WTC11 (cell line): Measurements from ENCODE around the gene TTC17. TPM values are rescaled to one million over a fixed set of nuclear protein-coding genes. Genes with fewer than 3 reads are reported as not detected.

Experiments
- ATAC-seq: fragments of 200-7000 bp; cut with Tn5 transposase; 2 replicates; pipeline ENCODE4 v1.10.0; 2021; ENCODE audit warnings: mild to moderate bottlenecking, moderate library complexity
- CTCF ChIA-PET: fragments of 300-600 bp; sonication (Branson Sonifier 250); formaldehyde crosslinking; loops from one replicate; lab custom pipeline; 2021; ENCODE audit warnings: antibody characterized with exemption; lab: Charles Lee
- POLR2A ChIA-PET: fragments of 350-600 bp; sonication (Branson Sonifier 250); formaldehyde crosslinking; loops from one replicate; lab custom pipeline; 2021; ENCODE audit warnings: antibody characterized with exemption; lab: Charles Lee
- DNase-seq: peaks from one replicate; pipeline ENCODE4 v3.0.0; 2021; ENCODE audit warnings: low spot score
- H3K27ac Mint-ChIP-seq: 2 replicates; pipeline ENCODE4 v1.8.0; 2021; ENCODE audit warnings: mixed read lengths
- H3K27me3 Mint-ChIP-seq: 2 replicates; pipeline ENCODE4 v1.8.0; 2021; ENCODE audit warnings: low read depth, mild to moderate bottlenecking, moderate library complexity, mixed read lengths
- H3K36me3 Mint-ChIP-seq: 2 replicates; pipeline ENCODE4 v1.8.0; 2021; ENCODE audit warnings: mixed read lengths
- H3K4me1 Mint-ChIP-seq: 2 replicates; pipeline ENCODE4 v1.8.0; 2022; ENCODE audit warnings: mixed read lengths
- H3K4me3 Mint-ChIP-seq: 2 replicates; pipeline ENCODE4 v1.8.0; 2021; ENCODE audit warnings: mild to moderate bottlenecking, moderate library complexity, mixed read lengths
- H3K9me3 Mint-ChIP-seq: 2 replicates; pipeline ENCODE4 v1.8.0; 2021; ENCODE audit warnings: mixed read lengths
- ATF1 ChIP-seq: sonication (generic); formaldehyde crosslinking; IDR thresholded peaks from 2 replicates; pipeline ENCODE4 v1.8.1; 2023; ENCODE audit warnings: mild to moderate bottlenecking, moderate library complexity, missing genetic modification reagents
- CDX4 ChIP-seq: fragments of 250-450 bp; sonication (Bioruptor Pico); IDR thresholded peaks from 2 replicates; pipeline ENCODE4 v1.9.0; 2021; ENCODE audit warnings: moderate library complexity, mild to moderate bottlenecking, inconsistent platforms, borderline replicate concordance
- GABPB1 ChIP-seq: sonication (generic); formaldehyde crosslinking; IDR thresholded peaks from 2 replicates; pipeline ENCODE4 v1.8.1; 2023; ENCODE audit warnings: mild to moderate bottlenecking, missing genetic modification reagents
- IRF2 ChIP-seq: sonication (generic); formaldehyde crosslinking; IDR thresholded peaks from 2 replicates; pipeline ENCODE4 v1.8.0; 2022; ENCODE audit warnings: low read depth, missing genetic modification reagents, borderline replicate concordance
- JAZF1 ChIP-seq: fragments of 250-450 bp; sonication (Bioruptor Pico); IDR thresholded peaks from 2 replicates; pipeline ENCODE4 v1.9.0; 2021; ENCODE audit warnings: moderate library complexity, mild to moderate bottlenecking, inconsistent platforms
- KAT7 ChIP-seq: sonication (generic); formaldehyde crosslinking; IDR thresholded peaks from 2 replicates; pipeline ENCODE4 v1.8.1; 2023; ENCODE audit warnings: missing genetic modification reagents, mild to moderate bottlenecking, borderline replicate concordance
- MLX ChIP-seq: sonication (generic); formaldehyde crosslinking; IDR thresholded peaks from 2 replicates; pipeline ENCODE4 v1.8.1; 2023; ENCODE audit warnings: mild to moderate bottlenecking, missing genetic modification reagents, moderate library complexity
- MXD4 ChIP-seq: fragments of 250-450 bp; sonication (Bioruptor Pico); IDR thresholded peaks from 2 replicates; pipeline ENCODE4 v1.8.0; 2021; ENCODE audit warnings: mild to moderate bottlenecking, moderate library complexity, borderline replicate concordance
- NFATC4 ChIP-seq: fragments of 250-450 bp; sonication (Bioruptor Pico); IDR thresholded peaks from 2 replicates; pipeline ENCODE4 v1.9.0; 2021; ENCODE audit warnings: mild to moderate bottlenecking
- NFE2L1 ChIP-seq: sonication (generic); formaldehyde crosslinking; IDR thresholded peaks from 2 replicates; pipeline ENCODE4 v1.8.1; 2023; ENCODE audit warnings: missing genetic modification reagents
- NR2C2 ChIP-seq: sonication (generic); formaldehyde crosslinking; IDR thresholded peaks from 2 replicates; pipeline ENCODE4 v1.8.0; 2022; ENCODE audit warnings: mild to moderate bottlenecking, missing genetic modification reagents
- PRRX2 ChIP-seq: fragments of 250-450 bp; sonication (Bioruptor Pico); IDR thresholded peaks from 2 replicates; pipeline ENCODE4 v1.8.0; 2021; ENCODE audit warnings: mild to moderate bottlenecking
- SP1 ChIP-seq: sonication (generic); formaldehyde crosslinking; conservative IDR thresholded peaks from 2 replicates; pipeline ENCODE4 v1.8.1; 2022; ENCODE audit warnings: missing genetic modification reagents
- TCF7 ChIP-seq: sonication (generic); formaldehyde crosslinking; IDR thresholded peaks from 2 replicates; pipeline ENCODE4 v1.8.0; 2022; ENCODE audit warnings: mild to moderate bottlenecking, low read depth, missing genetic modification reagents, moderate library complexity
- ZNF138 ChIP-seq: sonication (generic); formaldehyde crosslinking; conservative IDR thresholded peaks from 2 replicates; pipeline ENCODE4 v1.8.1; 2022; ENCODE audit warnings: mild to moderate bottlenecking, moderate library complexity, missing genetic modification reagents
- ZNF281 ChIP-seq: sonication (generic); formaldehyde crosslinking; IDR thresholded peaks from 2 replicates; pipeline ENCODE4 v1.8.0; 2023; ENCODE audit warnings: mild to moderate bottlenecking, missing genetic modification reagents
- ZNF396 ChIP-seq: fragments of 250-450 bp; sonication (Bioruptor Pico); IDR thresholded peaks from 2 replicates; pipeline ENCODE4 v1.8.0; 2021; ENCODE audit warnings: mild to moderate bottlenecking, moderate library complexity, borderline replicate concordance
- ZNF425 ChIP-seq: fragments of 250-450 bp; sonication (Bioruptor Pico); conservative IDR thresholded peaks from 2 replicates; pipeline ENCODE4 v1.9.0; 2021; ENCODE audit warnings: mild to moderate bottlenecking
- ZNF671 ChIP-seq: fragments of 250-450 bp; sonication (Bioruptor Pico); IDR thresholded peaks from 2 replicates; pipeline ENCODE4 v1.8.0; 2021; ENCODE audit warnings: mild to moderate bottlenecking
- total RNA-seq: library from RNA; stranded (reverse); gene quantifications from 3 replicates; pipeline ENCODE4 v1.2.3, GENCODE V29; 2021
- TF ChIP-seq, protein P1 (sequence below): sonication (generic); formaldehyde crosslinking; IDR thresholded peaks from 2 replicates; pipeline ENCODE4 v1.8.0; 2023; ENCODE audit warnings: missing genetic modification reagents
- TF ChIP-seq, protein P2 (sequence below): fragments of 250-450 bp; sonication (Bioruptor Pico); IDR thresholded peaks from 2 replicates; pipeline ENCODE4 v2.1.2; 2022; ENCODE audit warnings: mild to moderate bottlenecking, moderate library complexity

TTC17 gene
- total RNA-seq, 1 experiment from 2014 or later: 69.0 TPM

GRCh38 chr11:43486141-43486540 is 127.4 kb downstream of the TTC17 start:
- peaks cover 47% of the 10 kb centered on the region for H3K36me3 Mint-ChIP-seq
- H3K4me3 Mint-ChIP-seq: no peak overlapping the region
- peaks cover 23% of the 10 kb centered on the region for H3K9me3 Mint-ChIP-seq
- POLR2A ChIA-PET: no interaction called here
- no peaks in the 10 kb centered on the region for H3K4me1 Mint-ChIP-seq
- TF ChIP-seq ZNF425 (CRISPR knock-in tag): no peak
- TF ChIP-seq ZNF396 (CRISPR knock-in tag): no peak
- TF ChIP-seq ATF1 (CRISPR knock-in tag): no peak
- TF ChIP-seq, all 79 proteins: peak for 0
- H3K27me3 Mint-ChIP-seq: no peaks in the 10 kb centered on the region
- no peak overlapping the region for H3K27ac Mint-ChIP-seq
- ATAC-seq (no peak), DNase-seq (no peak)
- CTCF ChIA-PET: interaction anchor here (0.8 kb wide), 1 partner anchor 17 kb away, joined by 3 read pairs; no protein-coding TSS in a partner anchor

DNA sequence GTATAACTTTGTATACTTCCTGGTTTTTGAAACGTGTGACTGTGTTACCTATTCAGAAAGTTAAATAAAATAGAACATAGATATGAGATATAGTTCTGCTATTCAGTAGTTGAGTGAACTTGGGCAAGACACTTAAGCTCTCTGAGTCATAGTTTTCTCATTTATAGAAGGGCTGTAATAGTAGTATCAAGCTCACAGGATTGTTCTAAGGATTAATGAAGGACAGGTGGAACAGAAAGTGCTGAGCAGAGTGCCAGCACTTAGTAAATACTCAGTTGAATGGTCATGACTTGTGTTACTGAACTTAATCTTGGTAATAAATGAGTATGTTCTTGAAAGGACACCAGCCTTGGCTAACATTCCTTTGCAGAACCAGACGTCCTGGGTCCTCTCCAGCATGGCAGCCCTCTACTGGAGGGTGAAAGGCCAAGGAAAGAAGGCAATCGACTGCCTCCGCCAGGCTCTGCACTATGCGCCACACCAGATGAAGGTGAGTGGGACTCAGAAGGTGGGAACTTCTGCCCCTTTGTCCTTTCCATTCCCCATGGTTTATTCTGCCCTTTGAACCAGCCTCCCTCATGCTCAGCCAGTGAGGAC is 131.2 kb downstream of the TTC17 start:
- DNase-seq (no peak), ATAC-seq (no peak)
- H3K9me3 Mint-ChIP-seq: 0 out of 2 replicates have a peak, but pooled peaks cover 3% of the 10 kb centered on the region
- peaks cover 52% of the 10 kb centered on the region for H3K36me3 Mint-ChIP-seq
- H3K4me3 Mint-ChIP-seq: no peak overlapping the region
- POLR2A ChIA-PET: no interaction called here
- H3K4me1 Mint-ChIP-seq: no peaks in the 10 kb centered on the region
- TF ChIP-seq CDX4 (CRISPR knock-in tag) (no peak), PRRX2 (CRISPR knock-in tag) (no peak), IRF2 (CRISPR knock-in tag) (no peak), MXD4 (CRISPR knock-in tag) (no peak), NR2C2 (CRISPR knock-in tag) (no peak), GABPB1 (CRISPR knock-in tag) (no peak), ZNF138 (CRISPR knock-in tag) (no peak), JAZF1 (CRISPR knock-in tag) (no peak), NFATC4 (CRISPR knock-in tag) (no peak), ZNF671 (CRISPR knock-in tag) (no peak), NFE2L1 (CRISPR knock-in tag) (no peak), MLX (CRISPR knock-in tag) (no peak)
- TF ChIP-seq, protein P1, sequence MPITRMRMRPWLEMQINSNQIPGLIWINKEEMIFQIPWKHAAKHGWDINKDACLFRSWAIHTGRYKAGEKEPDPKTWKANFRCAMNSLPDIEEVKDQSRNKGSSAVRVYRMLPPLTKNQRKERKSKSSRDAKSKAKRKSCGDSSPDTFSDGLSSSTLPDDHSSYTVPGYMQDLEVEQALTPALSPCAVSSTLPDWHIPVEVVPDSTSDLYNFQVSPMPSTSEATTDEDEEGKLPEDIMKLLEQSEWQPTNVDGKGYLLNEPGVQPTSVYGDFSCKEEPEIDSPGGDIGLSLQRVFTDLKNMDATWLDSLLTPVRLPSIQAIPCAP (CRISPR knock-in tag): no peak
- TF ChIP-seq, protein P2, sequence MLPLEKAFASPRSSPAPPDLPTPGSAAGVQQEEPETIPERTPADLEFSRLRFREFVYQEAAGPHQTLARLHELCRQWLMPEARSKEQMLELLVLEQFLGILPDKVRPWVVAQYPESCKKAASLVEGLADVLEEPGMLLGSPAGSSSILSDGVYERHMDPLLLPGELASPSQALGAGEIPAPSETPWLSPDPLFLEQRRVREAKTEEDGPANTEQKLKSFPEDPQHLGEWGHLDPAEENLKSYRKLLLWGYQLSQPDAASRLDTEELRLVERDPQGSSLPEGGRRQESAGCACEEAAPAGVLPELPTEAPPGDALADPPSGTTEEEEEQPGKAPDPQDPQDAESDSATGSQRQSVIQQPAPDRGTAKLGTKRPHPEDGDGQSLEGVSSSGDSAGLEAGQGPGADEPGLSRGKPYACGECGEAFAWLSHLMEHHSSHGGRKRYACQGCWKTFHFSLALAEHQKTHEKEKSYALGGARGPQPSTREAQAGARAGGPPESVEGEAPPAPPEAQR (CRISPR knock-in tag): no peak
- H3K27me3 Mint-ChIP-seq: no peaks in the 10 kb centered on the region
- CTCF ChIA-PET: no interaction called here
- H3K27ac Mint-ChIP-seq: no peak overlapping the region

DNA sequence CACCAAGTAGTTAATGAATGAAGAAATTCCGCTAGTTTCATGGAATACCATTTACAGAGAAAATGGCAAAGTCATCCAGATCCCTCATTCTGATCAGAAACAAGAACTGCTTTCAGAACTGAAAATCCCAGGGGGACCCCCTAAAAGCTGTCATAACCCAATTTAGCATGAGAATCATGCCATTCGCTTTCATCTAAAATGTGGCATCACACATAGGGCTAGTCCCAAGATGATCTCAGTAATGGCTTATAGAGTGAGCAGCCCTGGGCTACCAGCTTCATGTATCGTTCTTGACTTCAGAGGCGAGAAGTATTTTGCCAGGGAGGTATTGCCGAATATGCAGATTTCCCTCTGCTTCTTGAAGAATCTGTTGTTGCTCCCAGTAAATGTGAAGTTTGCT is 134.0 kb downstream of the TTC17 start:
- no peaks in the 10 kb centered on the region for H3K9me3 Mint-ChIP-seq
- H3K4me3 Mint-ChIP-seq: no peak overlapping the region
- H3K36me3 Mint-ChIP-seq: peaks cover 46% of the 10 kb centered on the region
- ChIA-PET CTCF (interaction anchor here (2.0 kb wide), 1 partner anchor 12 kb away, joined by 10 read pairs; no protein-coding TSS in a partner anchor), POLR2A (no interaction called here)
- H3K27me3 Mint-ChIP-seq: no peaks in the 10 kb centered on the region
- no peak overlapping the region; the same call in 1 of the 2 replicates for H3K27ac Mint-ChIP-seq
- DNase-seq: no peak
- H3K4me1 Mint-ChIP-seq: no peaks in the 10 kb centered on the region
- ATAC-seq: no peak
- no peak for TF ChIP-seq ATF1 (CRISPR knock-in tag)
- no peak for TF ChIP-seq SP1 (CRISPR knock-in tag)
- TF ChIP-seq, protein P2 (CRISPR knock-in tag): no peak
- no peak for TF ChIP-seq KAT7 (CRISPR knock-in tag)
- TF ChIP-seq ZNF281 (CRISPR knock-in tag): no peak
- no peak for TF ChIP-seq CDX4 (CRISPR knock-in tag)
- no peak for TF ChIP-seq GABPB1 (CRISPR knock-in tag)
- no peak for TF ChIP-seq TCF7 (CRISPR knock-in tag)
